MM.1S (cell line): ENCODE data around the gene IQGAP1.

Experiments
- EZH2 ChIP-seq: fragments of 300-600 bp; sonication (generic); optimal IDR thresholded peaks from 2 replicates; pipeline ENCODE3; 2017; ENCODE audit warnings: low read depth, mild to moderate bottlenecking, antibody characterized with exemption, low read length, mixed read lengths
- EZH2phosphoT487 ChIP-seq: fragments of 300-600 bp; sonication (generic); IDR thresholded peaks from 2 replicates; pipeline ENCODE4 v1.6.1; 2018; ENCODE audit warnings: antibody characterized with exemption, low read length
- TF ChIP-seq, protein P1 (sequence below): fragments of 300-600 bp; sonication (generic); IDR thresholded peaks from 2 replicates; pipeline ENCODE4 v1.5.1; 2016; ENCODE audit warnings: antibody characterized with exemption, low read length, mixed read lengths

DNA sequence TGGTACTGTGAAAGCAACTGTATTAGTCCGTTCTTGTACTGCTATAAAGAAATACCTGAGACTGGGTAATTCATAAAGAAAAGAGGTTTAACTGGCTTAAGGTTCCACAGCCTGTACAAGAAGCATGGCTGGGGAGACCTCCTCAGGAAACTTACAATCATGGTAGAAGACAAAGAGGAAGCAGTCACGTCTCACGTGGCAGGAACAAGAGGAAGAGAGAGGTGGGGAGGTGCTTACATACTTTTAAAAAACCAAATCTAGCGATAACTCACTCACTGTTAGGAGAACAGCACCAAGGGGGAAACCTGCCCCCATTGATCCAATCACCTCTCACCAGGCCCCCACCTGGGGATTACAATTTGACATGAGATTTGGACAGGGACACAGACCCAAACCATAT, 48.9 kb downstream of the IQGAP1 start:
- TF ChIP-seq EZH2 (no peak), EZH2phosphoT487 (no peak)
- TF ChIP-seq, protein P1, sequence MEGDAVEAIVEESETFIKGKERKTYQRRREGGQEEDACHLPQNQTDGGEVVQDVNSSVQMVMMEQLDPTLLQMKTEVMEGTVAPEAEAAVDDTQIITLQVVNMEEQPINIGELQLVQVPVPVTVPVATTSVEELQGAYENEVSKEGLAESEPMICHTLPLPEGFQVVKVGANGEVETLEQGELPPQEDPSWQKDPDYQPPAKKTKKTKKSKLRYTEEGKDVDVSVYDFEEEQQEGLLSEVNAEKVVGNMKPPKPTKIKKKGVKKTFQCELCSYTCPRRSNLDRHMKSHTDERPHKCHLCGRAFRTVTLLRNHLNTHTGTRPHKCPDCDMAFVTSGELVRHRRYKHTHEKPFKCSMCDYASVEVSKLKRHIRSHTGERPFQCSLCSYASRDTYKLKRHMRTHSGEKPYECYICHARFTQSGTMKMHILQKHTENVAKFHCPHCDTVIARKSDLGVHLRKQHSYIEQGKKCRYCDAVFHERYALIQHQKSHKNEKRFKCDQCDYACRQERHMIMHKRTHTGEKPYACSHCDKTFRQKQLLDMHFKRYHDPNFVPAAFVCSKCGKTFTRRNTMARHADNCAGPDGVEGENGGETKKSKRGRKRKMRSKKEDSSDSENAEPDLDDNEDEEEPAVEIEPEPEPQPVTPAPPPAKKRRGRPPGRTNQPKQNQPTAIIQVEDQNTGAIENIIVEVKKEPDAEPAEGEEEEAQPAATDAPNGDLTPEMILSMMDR, result no peak
